GM12878 (cell line): ENCODE results near the gene DOK4. TPM values are rescaled to one million over a fixed set of nuclear protein-coding genes. Genes with fewer than 3 reads are reported as not detected.

Source experiments
- ATAC-seq: fragments of 200-7000 bp; cut with Tn5 transposase; 3 replicates; pipeline ENCODE4 v1.9.1; 2020; ENCODE audit warnings: mild to moderate bottlenecking, moderate library complexity
- BruUV-seq: library from RNA; stranded (reverse); fragments of 400-500 nt; replicated peaks from 2 replicates; lab custom pipeline; 2021; lab: Mats Ljungman, UMichigan
- CTCF ChIA-PET: fragments of 300-600 bp; sonication (Branson Sonifier 250); formaldehyde crosslinking; extraction: SDS; loops from one replicate; lab custom pipeline; 2021; ENCODE audit warnings: inconsistent platforms; lab: Yijun Ruan, JAX
- POLR2A ChIA-PET: fragments of 350-600 bp; formaldehyde crosslinking; extraction: SDS; loops from one replicate; lab custom pipeline; 2021; ENCODE audit warnings: inconsistent platforms; lab: Charles Lee
- RAD21 ChIA-PET: fragments of 300-600 bp; sonication (Branson Sonifier 250); formaldehyde crosslinking; loops from one replicate; lab custom pipeline; 2023; ENCODE audit warnings: antibody characterized with exemption; ENCODE audit not compliant: unreplicated experiment; lab: Charles Lee
- SMC1A ChIA-PET: fragments of 300-600 bp; sonication (Branson Sonifier 250); formaldehyde crosslinking; loops from one replicate; lab custom pipeline; 2023; ENCODE audit not compliant: unreplicated experiment, uncharacterized antibody; lab: Charles Lee
- DNase-seq: peaks from one replicate; pipeline ENCODE4 v3.0.0-alpha.2; 2011; ENCODE audit warnings: low read depth, low spot score
- FAIRE-seq: peaks from 3 replicates; lab custom pipeline; 2011; peaks lifted over from hg19 to GRCh38; lab: Jason Lieb, UNC
- H2AFZ ChIP-seq: 2 replicates; pipeline ENCODE4 v1.6.0; 2011; ENCODE audit warnings: low read depth, low read length, control low read depth; ENCODE audit not compliant: control insufficient read depth
- H3K27ac ChIP-seq: 2 replicates; pipeline ENCODE4 v1.5.1; 2011; ENCODE audit warnings: control low read depth; ENCODE audit not compliant: control insufficient read depth, insufficient read depth
- H3K27me3 ChIP-seq, 2 experiments: replicated peaks in 1 of 2; 2 replicates each; pipeline versions ENCODE4 v1.6.0 to v1.6.1; 2011; ENCODE audit warnings: low read length in 1 of 2; ENCODE audit not compliant: control insufficient read depth in 2 of 2, insufficient read depth in 2 of 2
- H3K36me3 ChIP-seq, 2 experiments: 2 replicates each; pipeline ENCODE4 v1.5.1; 2011; ENCODE audit warnings: low read length in 1 of 2; ENCODE audit not compliant: control insufficient read depth in 2 of 2, insufficient read depth in 2 of 2
- H3K4me1 ChIP-seq: 2 replicates; pipeline ENCODE4 v1.6.1; 2011; ENCODE audit warnings: mild to moderate bottlenecking, low read length, moderate library complexity, mixed read lengths; ENCODE audit not compliant: control insufficient read depth, insufficient read depth
- H3K4me2 ChIP-seq: 2 replicates; pipeline ENCODE4 v1.6.0; 2011; ENCODE audit warnings: control low read depth; ENCODE audit not compliant: control insufficient read depth, insufficient read depth
- H3K4me3 ChIP-seq: fragments of 200-600 bp; sonication (generic); 2 replicates; pipeline ENCODE4 v1.5.1; 2016
- H3K79me2 ChIP-seq: 2 replicates; pipeline ENCODE4 v1.6.0; 2011; ENCODE audit warnings: low read length; ENCODE audit not compliant: control insufficient read depth, insufficient read depth
- H3K9ac ChIP-seq: 2 replicates; pipeline ENCODE4 v1.8.0; 2011; ENCODE audit warnings: low read length, control low read depth, mixed read lengths; ENCODE audit not compliant: control insufficient read depth, insufficient read depth
- H3K9me3 ChIP-seq: replicated peaks from 3 replicates; pipeline ENCODE4 v1.5.1; 2011; ENCODE audit warnings: mild to moderate bottlenecking, low read length; ENCODE audit not compliant: control insufficient read depth, insufficient read depth
- H4K20me1 ChIP-seq: 2 replicates; pipeline ENCODE4 v1.6.0; 2011; ENCODE audit not compliant: control insufficient read depth, insufficient read depth
- E4F1 ChIP-seq: fragments of 450-650 bp; IDR thresholded peaks from 2 replicates; pipeline ENCODE4 v1.6.1; 2018; ENCODE audit warnings: borderline replicate concordance, mild to moderate bottlenecking; ENCODE audit not compliant: partially characterized antibody
- FOXM1 ChIP-seq: IDR thresholded peaks from 2 replicates; pipeline ENCODE4 v1.6.1; 2012; ENCODE audit warnings: low read depth, mild to moderate bottlenecking, inconsistent platforms, low read length, moderate library complexity
- HDAC6 ChIP-seq: fragments of 200-600 bp; sonication (generic); IDR thresholded peaks from one replicate; pipeline ENCODE4 v1.8.0; 2017; ENCODE audit warnings: antibody characterized with exemption; ENCODE audit not compliant: unreplicated experiment
- KDM1A ChIP-seq: fragments of 200-600 bp; sonication (generic); IDR thresholded peaks from 2 replicates; pipeline ENCODE4 v1.6.1; 2016; ENCODE audit warnings: borderline replicate concordance
- NR2F1 ChIP-seq: fragments of 450-650 bp; conservative IDR thresholded peaks from 2 replicates; pipeline ENCODE4 v1.6.1; 2017; ENCODE audit warnings: mild to moderate bottlenecking
- SMC3 ChIP-seq: IDR thresholded peaks from 2 replicates; pipeline ENCODE4 v1.6.1; 2011; ENCODE audit warnings: low read length, improper control_type of control experiment, borderline replicate concordance
- ZNF207 ChIP-seq: fragments of 450-650 bp; IDR thresholded peaks from 2 replicates; pipeline ENCODE4 v1.6.1; 2014; ENCODE audit warnings: antibody characterized with exemption, mild to moderate bottlenecking, borderline replicate concordance
- WGBS: methylation state at CpG from one replicate; pipeline ENCODE4 v1.1.6; 2016; ENCODE audit warnings: low lambda C conversion rate; ENCODE audit not compliant: insufficient replicate concordance, insufficient coverage; ENCODE audit errors: missing lambda C conversion rate; 5-methylcytosine and 5-hydroxymethylcytosine counted together
- in situ Hi-C: fragments of 300-500 bp; cut with MboI; formaldehyde crosslinking; loops from 9 replicates; pipeline ENCODE4 v1.14.3; 2018; ENCODE audit warnings: mixed read lengths
- intact Hi-C: fragments of 100-400 bp; cut with micrococcal nuclease; formaldehyde crosslinking; loops from one replicate; pipeline ENCODE4 v1.14.2; 2022; ENCODE audit not compliant: unreplicated experiment
- polyA plus RNA-seq, 11 experiments: library from polyadenylated mRNA; depleted of rRNA in 4 of 11; unstranded in 6 of 11; stranded (reverse) in 5 of 11; fragments of >200 nt; fragmentation: Nextera tagmentation in 4 of 11; fragmentation: Illumina TruSeq in 1 of 11; extraction: Ambion mirVana in 4 of 11; extraction: Trizol in 1 of 11; gene quantifications; 1 replicate in 1 of 11; 2 replicates in 10 of 11; pipeline versions ENCODE4 v1.2.1 to v1.2.3, GENCODE V29; 2011 to 2016; ENCODE audit warnings: inconsistent platforms in 2 of 11, missing spikeins in 2 of 11, low read depth in 1 of 11
- total RNA-seq, 4 experiments: library from RNA; depleted of rRNA in 3 of 4; stranded (reverse); fragments of >200 nt in 3 of 4; fragmentation: Illumina TruSeq in 1 of 4; extraction: Trizol in 1 of 4; gene quantifications; 2 replicates each; pipeline versions ENCODE4 v1.2.1 to v1.2.3, GENCODE V29; 2013 to 2021

DOK4 gene
- total and polyA plus RNA-seq, 10 of the 15 experiments (the other 5 are each of a cell fraction or from before 2014, with no cell fraction given): 0.20 to 7.0 (median 2.4) TPM; not detected in 1

DNA sequence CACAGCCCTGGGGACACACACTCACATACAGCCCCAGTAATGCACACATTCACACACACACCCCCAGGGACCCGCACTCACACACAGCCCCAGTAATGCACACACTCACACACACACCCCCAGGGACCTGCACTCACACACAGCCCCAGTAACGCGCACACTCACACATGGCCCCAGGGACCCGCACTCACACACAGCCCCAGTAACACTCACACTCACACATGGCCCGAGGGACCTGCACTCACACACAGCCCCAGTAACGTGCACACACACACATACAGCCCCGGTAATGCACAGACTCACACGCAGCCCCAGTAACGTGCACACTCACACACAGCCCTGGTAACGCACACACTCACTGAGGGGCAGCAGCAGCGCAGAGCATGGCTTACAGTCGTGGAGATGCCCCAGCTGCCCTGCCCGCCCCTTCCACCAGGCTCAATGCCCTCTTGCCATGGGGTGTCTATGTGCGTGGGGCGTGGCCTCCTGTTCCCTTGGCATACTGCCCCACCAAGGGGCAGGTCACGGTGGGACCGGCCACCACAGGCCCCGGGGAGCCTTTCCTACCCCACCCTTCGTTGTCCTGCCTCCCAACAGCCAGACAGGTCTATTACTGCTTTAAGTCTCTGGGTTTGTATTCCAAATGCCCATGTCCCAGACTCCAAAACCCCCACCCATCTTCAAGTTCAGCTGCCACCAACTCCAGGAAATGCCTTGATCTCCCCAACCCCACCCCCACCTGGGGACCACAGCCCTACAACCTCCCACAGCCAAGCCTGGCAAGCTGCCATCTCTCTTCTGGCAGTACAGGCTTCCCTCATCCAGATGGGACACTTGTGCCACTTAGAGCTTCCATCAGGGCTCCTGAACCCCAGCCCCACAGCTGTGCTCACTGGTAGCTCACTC, 47.4 kb upstream of the DOK4 start:
- Histone ChIP-seq H3K27ac (no peak overlapping the region), H4K20me1 (no peaks in the 10 kb centered on the region), H3K4me2 (peak overlapping the region; percentile 64), H2AFZ (no peak overlapping the region), H3K4me3 (no peak overlapping the region), H3K36me3 (no peaks in the 10 kb centered on the region), H3K9me3 (no peaks in the 10 kb centered on the region), H3K27me3 (no peaks in the 10 kb centered on the region), H3K4me1 (peaks cover 60% of the 10 kb centered on the region), H3K79me2 (peaks cover 7% of the 10 kb centered on the region), H3K9ac (no peak overlapping the region)
- no peak for ATAC-seq
- TF ChIP-seq E4F1 (no peak), NR2F1 (no peak), KDM1A (no peak), FOXM1 (no peak), SMC3 (no peak), ZNF207 (no peak), HDAC6 (no peak)
- BruUV-seq: no TSS peak
- ChIA-PET POLR2A (interaction anchor here (1.5 kb wide), 1 partner anchor 9 kb away, joined by 7 read pairs; the partner anchor contains the start of gene ADGRG5), RAD21 (interaction anchor here (1.0 to 1.4 kb wide), 2 partner anchors 9 to 12 kb away, joined by 5 to 7 read pairs; partner anchors contain the start of gene ADGRG5), SMC1A (no interaction called here), CTCF (interaction anchor here (0.6 to 1.4 kb wide), 7 partner anchors 9 to 1113 kb away, joined by 3 read pairs; partner anchors contain the start of gene ADGRG5)
- 52% methylated on average over 19 of the region's 19 CpGs for WGBS
- in situ Hi-C loops: no loop called here
- intact Hi-C loops: no loop called here
- FAIRE-seq: no peak
- no peak for DNase-seq
